IMR-90 (cell line): Measurements from ENCODE around the gene PPM1F. TPM values are rescaled to one million over a fixed set of nuclear protein-coding genes. Genes with fewer than 3 reads are reported as not detected.

Experiments
- ATAC-seq: fragments of 200-7000 bp; cut with Tn5 transposase; 2 replicates; pipeline ENCODE4 v1.9.1; 2020; ENCODE audit warnings: low read depth, mild to moderate bottlenecking, moderate library complexity
- BruUV-seq: library from RNA; stranded (reverse); fragments of 400-500 nt; replicated peaks from 2 replicates; lab custom pipeline; 2021; lab: Mats Ljungman, UMichigan
- CTCF ChIA-PET: fragments of 300-600 bp; formaldehyde crosslinking; extraction: SDS; loops from one replicate; lab custom pipeline; 2021; ENCODE audit warnings: antibody characterized with exemption; lab: Yijun Ruan, JAX
- POLR2A ChIA-PET: fragments of 300-600 bp; sonication (Branson Sonifier 250); formaldehyde crosslinking; loops from one replicate; lab custom pipeline; 2022; ENCODE audit warnings: antibody characterized with exemption; ENCODE audit not compliant: unreplicated experiment; lab: Charles Lee
- DNase-seq: peaks from one replicate; pipeline ENCODE4 v3.0.0; 2013
- H2AFZ ChIP-seq: replicated peaks from 2 replicates; pipeline ENCODE3; 2013; ENCODE audit warnings: low read length, mild to moderate bottlenecking; ENCODE audit not compliant: poor library complexity
- H2AK5ac ChIP-seq: 2 replicates; pipeline ENCODE4 v1.6.1; 2013; ENCODE audit warnings: low read depth, low read length, inconsistent platforms
- H2AK9ac ChIP-seq: replicated peaks from 2 replicates; pipeline ENCODE3; 2013; ENCODE audit warnings: mild to moderate bottlenecking, low read depth, low read length, moderate library complexity; ENCODE audit not compliant: poor library complexity
- H2BK120ac ChIP-seq: 2 replicates; pipeline ENCODE4 v1.6.1; 2013; ENCODE audit warnings: low read depth, low read length, inconsistent platforms
- H2BK15ac ChIP-seq: 3 replicates; pipeline ENCODE4 v1.6.1; 2013; ENCODE audit warnings: low read depth, low read length, inconsistent platforms
- H2BK20ac ChIP-seq: 2 replicates; pipeline ENCODE4 v1.6.1; 2013; ENCODE audit warnings: low read depth, mild to moderate bottlenecking, inconsistent platforms, low read length, moderate library complexity
- H2BK5ac ChIP-seq: 2 replicates; pipeline ENCODE4 v1.6.1; 2013; ENCODE audit warnings: mild to moderate bottlenecking, low read depth, low read length, inconsistent platforms; ENCODE audit not compliant: poor library complexity, severe bottlenecking
- H3K14ac ChIP-seq: replicated peaks from 2 replicates; pipeline ENCODE4 v1.6.1; 2013; ENCODE audit warnings: low read depth, low read length, inconsistent platforms
- H3K18ac ChIP-seq: 2 replicates; pipeline ENCODE4 v1.6.1; 2013; ENCODE audit warnings: low read depth, low read length, control low read depth
- H3K23ac ChIP-seq: 2 replicates; pipeline ENCODE4 v1.6.1; 2013; ENCODE audit warnings: low read depth, low read length, inconsistent platforms
- H3K27ac ChIP-seq: 2 replicates; pipeline ENCODE4 v1.5.1; 2013; ENCODE audit warnings: mild to moderate bottlenecking, control low read depth, low read length; ENCODE audit not compliant: insufficient read depth
- H3K27me3 ChIP-seq: 2 replicates; pipeline ENCODE4 v1.6.1; 2013; ENCODE audit warnings: low read length; ENCODE audit not compliant: control insufficient read depth, insufficient read depth
- H3K36me3 ChIP-seq: 2 replicates; pipeline ENCODE4 v1.6.1; 2013; ENCODE audit warnings: low read length, mixed read lengths; ENCODE audit not compliant: control insufficient read depth, insufficient read depth
- H3K4ac ChIP-seq: 2 replicates; pipeline ENCODE4 v1.6.1; 2013; ENCODE audit warnings: low read depth, low read length, inconsistent platforms
- H3K4me1 ChIP-seq: 2 replicates; pipeline ENCODE4 v1.6.1; 2013; ENCODE audit warnings: low read length, mixed read lengths; ENCODE audit not compliant: control insufficient read depth, insufficient read depth
- H3K4me2 ChIP-seq: 2 replicates; pipeline ENCODE4 v1.6.1; 2013; ENCODE audit warnings: low read depth, mild to moderate bottlenecking, control low read depth, low read length, moderate library complexity
- H3K4me3 ChIP-seq: 2 replicates; pipeline ENCODE4 v1.5.1; 2013; ENCODE audit warnings: low read depth, mild to moderate bottlenecking, control low read depth, low read length, moderate library complexity; ENCODE audit not compliant: insufficient read depth
- H3K56ac ChIP-seq: 2 replicates; pipeline ENCODE4 v1.6.1; 2013; ENCODE audit warnings: low read length, inconsistent platforms; ENCODE audit not compliant: insufficient read depth; ENCODE audit errors: extremely low read depth
- H3K79me1 ChIP-seq, 2 experiments: 2 replicates each; pipeline ENCODE4 v1.6.1; 2013; ENCODE audit warnings: low read length in 2 of 2, inconsistent platforms in 1 of 2, low read depth in 1 of 2
- H3K9ac ChIP-seq: 2 replicates; pipeline ENCODE4 v1.6.1; 2013; ENCODE audit warnings: low read depth, low read length, control low read depth
- H3K9me1 ChIP-seq: 2 replicates; pipeline ENCODE4 v1.6.1; 2013; ENCODE audit warnings: low read length, inconsistent platforms; ENCODE audit not compliant: insufficient read depth
- H3K9me3 ChIP-seq: 2 replicates; pipeline ENCODE4 v1.6.1; 2013; ENCODE audit warnings: low read length; ENCODE audit not compliant: control insufficient read depth, insufficient read depth
- H4K20me1 ChIP-seq: 2 replicates; pipeline ENCODE4 v1.6.1; 2013; ENCODE audit warnings: low read length, inconsistent platforms; ENCODE audit not compliant: insufficient read depth
- H4K5ac ChIP-seq: 2 replicates; pipeline ENCODE4 v1.6.1; 2013; ENCODE audit warnings: mild to moderate bottlenecking, low read depth, low read length, control low read depth
- H4K8ac ChIP-seq, 2 experiments: 2 replicates each; pipeline ENCODE4 v1.6.1; 2013; ENCODE audit warnings: low read depth in 2 of 2, low read length in 2 of 2, control low read depth in 1 of 2, inconsistent platforms in 1 of 2
- H4K91ac ChIP-seq: 2 replicates; pipeline ENCODE4 v1.6.1; 2013; ENCODE audit warnings: low read depth, low read length, inconsistent platforms; ENCODE audit not compliant: insufficient read depth
- BHLHE40 ChIP-seq: fragments of 150-350 bp; IDR thresholded peaks from 2 replicates; pipeline ENCODE4 v1.6.1; 2016; ENCODE audit warnings: mild to moderate bottlenecking, low read depth, low read length
- CEBPB ChIP-seq: IDR thresholded peaks from 2 replicates; pipeline ENCODE4 v1.6.1; 2012; ENCODE audit warnings: low read depth, low read length, improper control_type of control experiment
- CHD1 ChIP-seq: IDR thresholded peaks from 2 replicates; pipeline ENCODE4 v1.6.1; 2012; ENCODE audit warnings: low read depth, low read length, improper control_type of control experiment
- FOS ChIP-seq: fragments of 150-350 bp; IDR thresholded peaks from 2 replicates; pipeline ENCODE4 v1.6.1; 2016; ENCODE audit warnings: low read depth, low read length
- MAFK ChIP-seq: IDR thresholded peaks from 2 replicates; pipeline ENCODE4 v1.6.1; 2012; ENCODE audit warnings: low read depth, low read length, improper control_type of control experiment
- MAZ ChIP-seq: IDR thresholded peaks from 2 replicates; pipeline ENCODE4 v1.6.1; 2012; ENCODE audit warnings: low read depth, mild to moderate bottlenecking, low read length, improper control_type of control experiment, moderate library complexity, borderline replicate concordance
- MXI1 ChIP-seq: IDR thresholded peaks from 2 replicates; pipeline ENCODE4 v1.6.1; 2012; ENCODE audit warnings: low read depth, mild to moderate bottlenecking, low read length, moderate library complexity, borderline replicate concordance
- NFE2L2 ChIP-seq: fragments of 150-350 bp; IDR thresholded peaks from 2 replicates; pipeline ENCODE4 v1.6.1; 2016; ENCODE audit warnings: low read depth, mild to moderate bottlenecking, low read length
- POLR2A ChIP-seq: IDR thresholded peaks from 2 replicates; pipeline ENCODE4 v1.6.1; 2012; ENCODE audit warnings: mild to moderate bottlenecking, low read depth, low read length
- RAD21 ChIP-seq: IDR thresholded peaks from 2 replicates; pipeline ENCODE4 v1.6.1; 2012; ENCODE audit warnings: low read length, improper control_type of control experiment
- RCOR1 ChIP-seq: IDR thresholded peaks from 2 replicates; pipeline ENCODE4 v1.6.1; 2012; ENCODE audit warnings: mild to moderate bottlenecking, low read length, improper control_type of control experiment; ENCODE audit not compliant: insufficient replicate concordance
- RFX5 ChIP-seq: IDR thresholded peaks from 2 replicates; pipeline ENCODE4 v1.8.0; 2012; ENCODE audit warnings: low read depth, mild to moderate bottlenecking, low read length, moderate library complexity
- SMC3 ChIP-seq: fragments of 150-350 bp; IDR thresholded peaks from 2 replicates; pipeline ENCODE4 v1.6.1; 2016; ENCODE audit warnings: low read depth, mild to moderate bottlenecking, antibody characterized with exemption, low read length, moderate library complexity
- USF2 ChIP-seq: fragments of 150-350 bp; IDR thresholded peaks from 2 replicates; pipeline ENCODE4 v1.6.1; 2017; ENCODE audit warnings: mild to moderate bottlenecking, antibody characterized with exemption, low read length, low read depth
- WGBS, 2 experiments: methylation state at CpG; one replicate each; pipeline versions ENCODE4 v1.1.5 to v1.1.7; 2013; ENCODE audit warnings: missing lambda C conversion rate in 2 of 2; ENCODE audit not compliant: insufficient read length in 1 of 2; ENCODE audit errors: extremely low coverage in 2 of 2; 5-methylcytosine and 5-hydroxymethylcytosine counted together
- dilution Hi-C: fragments of 300-500 bp; cut with HindIII; formaldehyde crosslinking; loops from one replicate; pipeline ENCODE4 v1.14.3; 2018; ENCODE audit warnings: low sequenced_read_pairs; ENCODE audit not compliant: unreplicated experiment
- in situ Hi-C: fragments of 300-500 bp; cut with MboI; formaldehyde crosslinking; loops from 3 replicates; pipeline ENCODE4 v1.14.3; 2019; ENCODE audit warnings: low sequenced_read_pairs, inconsistent platforms, mixed read lengths
- intact Hi-C: fragments of 100-400 bp; cut with micrococcal nuclease; formaldehyde crosslinking; loops from 2 replicates; pipeline ENCODE4 v1.10.0; 2022
- polyA plus RNA-seq, 3 experiments: library from polyadenylated mRNA; depleted of rRNA; stranded (reverse); fragments of >200 nt; gene quantifications; 2 replicates each; pipeline ENCODE4 v1.2.3, GENCODE V29; 2012; ENCODE audit warnings: low replicate concordance in 1 of 3
- total RNA-seq: library from RNA; depleted of rRNA; stranded (reverse); fragments of >200 nt; gene quantifications from 2 replicates; pipeline ENCODE4 v1.2.3, GENCODE V29; 2012
- TF ChIP-seq, protein P1 (sequence below): conservative IDR thresholded peaks from 2 replicates; pipeline ENCODE4 v1.5.1; 2012; ENCODE audit warnings: mild to moderate bottlenecking, low read depth, low read length, improper control_type of control experiment
- TF ChIP-seq, protein P2 (sequence below): fragments of 150-350 bp; IDR thresholded peaks from 2 replicates; pipeline ENCODE4 v1.6.1; 2016; ENCODE audit warnings: low read depth, mild to moderate bottlenecking, low read length, moderate library complexity, borderline replicate concordance

PPM1F gene
- total and polyA plus RNA-seq, 2 of the 4 experiments (the other 2 are of a cell fraction) = 20.8 to 30.3 TPM

- Histone ChIP-seq H3K4ac (peak overlapping the region; percentile 66), H2AFZ (peak overlapping the region; percentile 27)
- POLR2A ChIA-PET = no interaction called here
Measured at GRCh38 chr22:21940521-21940920, 12.1 kb downstream of the PPM1F start.

More at GRCh38 chr22:21940521-21940920, 12.1 kb downstream of the PPM1F start:
- in situ Hi-C loops (no loop called here), dilution Hi-C loops (no loop called here), intact Hi-C loops (no loop called here)
- Histone ChIP-seq H3K36me3 (peaks cover 27% of the 10 kb centered on the region), H2AK5ac (peak overlapping the region; percentile 51), H3K9me3 (no peaks in the 10 kb centered on the region), H2AK9ac (peak overlapping the region; percentile 93), H3K4me2 (no peak overlapping the region), H3K27ac (no peak overlapping the region), H3K4me1 (peaks cover 29% of the 10 kb centered on the region), H3K27me3 (no peaks in the 10 kb centered on the region), H2BK5ac (no peak overlapping the region), H3K56ac (no peak overlapping the region), H3K14ac (peak overlapping the region; percentile 26; the same call in 1 of the 2 replicates), H3K23ac (peak overlapping the region; percentile 79; the same call in 1 of the 2 replicates), H4K91ac (peak overlapping the region; percentile 47; the same call in 1 of the 2 replicates), H3K9ac (no peak overlapping the region), H3K4me3 (no peak overlapping the region), H2BK15ac (no peak overlapping the region), H3K9me1 (peaks cover 24% of the 10 kb centered on the region), H4K20me1 (peaks cover 10% of the 10 kb centered on the region; the same call in 1 of the 2 replicates), H4K8ac (0 out of 4 replicates have a peak overlapping the region, but pooled peaks of 1 of the 2 experiments have one; percentile 4), H3K79me1 (peaks cover 26 to 78% of the 10 kb centered on the region in 2 experiments), H3K18ac (no peak overlapping the region), H4K5ac (no peak overlapping the region), H2BK20ac (peak overlapping the region; percentile 29; the same call in 1 of the 2 replicates), H2BK120ac (no peak overlapping the region)
- no TSS peak for BruUV-seq
- TF ChIP-seq RAD21 (no peak), MAFK (no peak), SMC3 (no peak), MAZ (no peak), USF2 (no peak), NFE2L2 (no peak), BHLHE40 (no peak), CEBPB (no peak), POLR2A (no peak), RFX5 (no peak), MXI1 (no peak), RCOR1 (no peak), CHD1 (no peak), FOS (no peak)
- TF ChIP-seq, protein P1, sequence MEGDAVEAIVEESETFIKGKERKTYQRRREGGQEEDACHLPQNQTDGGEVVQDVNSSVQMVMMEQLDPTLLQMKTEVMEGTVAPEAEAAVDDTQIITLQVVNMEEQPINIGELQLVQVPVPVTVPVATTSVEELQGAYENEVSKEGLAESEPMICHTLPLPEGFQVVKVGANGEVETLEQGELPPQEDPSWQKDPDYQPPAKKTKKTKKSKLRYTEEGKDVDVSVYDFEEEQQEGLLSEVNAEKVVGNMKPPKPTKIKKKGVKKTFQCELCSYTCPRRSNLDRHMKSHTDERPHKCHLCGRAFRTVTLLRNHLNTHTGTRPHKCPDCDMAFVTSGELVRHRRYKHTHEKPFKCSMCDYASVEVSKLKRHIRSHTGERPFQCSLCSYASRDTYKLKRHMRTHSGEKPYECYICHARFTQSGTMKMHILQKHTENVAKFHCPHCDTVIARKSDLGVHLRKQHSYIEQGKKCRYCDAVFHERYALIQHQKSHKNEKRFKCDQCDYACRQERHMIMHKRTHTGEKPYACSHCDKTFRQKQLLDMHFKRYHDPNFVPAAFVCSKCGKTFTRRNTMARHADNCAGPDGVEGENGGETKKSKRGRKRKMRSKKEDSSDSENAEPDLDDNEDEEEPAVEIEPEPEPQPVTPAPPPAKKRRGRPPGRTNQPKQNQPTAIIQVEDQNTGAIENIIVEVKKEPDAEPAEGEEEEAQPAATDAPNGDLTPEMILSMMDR = no peak
- TF ChIP-seq, protein P2, sequence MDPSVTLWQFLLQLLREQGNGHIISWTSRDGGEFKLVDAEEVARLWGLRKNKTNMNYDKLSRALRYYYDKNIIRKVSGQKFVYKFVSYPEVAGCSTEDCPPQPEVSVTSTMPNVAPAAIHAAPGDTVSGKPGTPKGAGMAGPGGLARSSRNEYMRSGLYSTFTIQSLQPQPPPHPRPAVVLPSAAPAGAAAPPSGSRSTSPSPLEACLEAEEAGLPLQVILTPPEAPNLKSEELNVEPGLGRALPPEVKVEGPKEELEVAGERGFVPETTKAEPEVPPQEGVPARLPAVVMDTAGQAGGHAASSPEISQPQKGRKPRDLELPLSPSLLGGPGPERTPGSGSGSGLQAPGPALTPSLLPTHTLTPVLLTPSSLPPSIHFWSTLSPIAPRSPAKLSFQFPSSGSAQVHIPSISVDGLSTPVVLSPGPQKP = no peak
- CTCF ChIA-PET = no interaction called here
- ATAC-seq (no peak), DNase-seq (no peak)
- no CpG with 5 or more reads among the region's 3 CpGs for WGBS, 2 experiments
